Duodenal mucosa (tissue), 2 donors: ENCODE measurements around the gene GARIN3.

Experiments used
- H3K27ac ChIP-seq: one replicate; pipeline ENCODE4 v1.7.0; 2013; ENCODE audit warnings: low read depth, low read length
- H3K27me3 ChIP-seq, 2 donors: one replicate each; pipeline ENCODE4 v1.7.0; 2013; ENCODE audit warnings: low read length in 2 of 2, control low read depth in 1 of 2; ENCODE audit not compliant: insufficient read depth in 2 of 2, control insufficient read depth in 1 of 2
- H3K36me3 ChIP-seq, 2 donors: one replicate each; pipeline ENCODE4 v1.7.0; 2013; ENCODE audit warnings: low read length in 2 of 2, control low read depth in 1 of 2; ENCODE audit not compliant: insufficient read depth in 2 of 2, control insufficient read depth in 1 of 2
- H3K4me1 ChIP-seq, 2 donors: one replicate each; pipeline ENCODE4 v1.7.0; 2013; ENCODE audit warnings: low read length in 2 of 2, control low read depth in 1 of 2; ENCODE audit not compliant: insufficient read depth in 2 of 2, control insufficient read depth in 1 of 2
- H3K4me3 ChIP-seq, 2 donors: one replicate each; pipeline ENCODE4 v1.7.0; 2013; ENCODE audit warnings: low read length in 2 of 2, low read depth in 1 of 2
- H3K9ac ChIP-seq, 2 donors: one replicate each; pipeline ENCODE4 v1.7.0; 2013; ENCODE audit warnings: low read length in 2 of 2, low read depth in 1 of 2
- H3K9me3 ChIP-seq, 2 donors: one replicate each; pipeline ENCODE4 v1.7.0; 2013; ENCODE audit warnings: low read length in 2 of 2, control low read depth in 1 of 2; ENCODE audit not compliant: control insufficient read depth in 1 of 2

The GARIN3 gene

DNA sequence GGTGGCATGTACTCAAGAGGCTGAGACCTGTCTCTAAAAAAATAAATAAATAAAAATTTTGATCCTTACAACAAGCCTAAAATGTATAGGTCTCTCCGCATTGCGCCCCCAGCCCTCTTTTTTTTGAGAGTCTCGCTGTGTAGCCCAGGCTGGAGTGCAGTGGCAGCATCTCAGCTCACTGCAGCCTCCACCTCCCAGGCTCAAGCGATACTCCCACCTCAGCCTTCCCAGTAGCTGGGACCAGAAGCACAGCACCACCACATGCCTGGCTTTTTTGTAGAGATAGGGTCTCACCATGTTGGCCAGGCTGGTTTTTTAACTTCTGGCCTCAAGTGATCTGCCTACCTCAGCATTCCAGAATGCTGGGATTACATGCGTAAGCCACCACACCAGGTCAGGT, 2.2 kb upstream of the GARIN3 start:
- Histone ChIP-seq H3K27ac (no peak overlapping the region), H3K4me3 (no peak overlapping the region), H3K27me3 (no peaks in the 10 kb centered on the region), H3K36me3 (no peaks in the 10 kb centered on the region), H3K4me1 (peaks cover 0 to 3% of the 10 kb centered on the region in 2 donors), H3K9me3 (no peaks in the 10 kb centered on the region), H3K9ac (no peak overlapping the region)

DNA sequence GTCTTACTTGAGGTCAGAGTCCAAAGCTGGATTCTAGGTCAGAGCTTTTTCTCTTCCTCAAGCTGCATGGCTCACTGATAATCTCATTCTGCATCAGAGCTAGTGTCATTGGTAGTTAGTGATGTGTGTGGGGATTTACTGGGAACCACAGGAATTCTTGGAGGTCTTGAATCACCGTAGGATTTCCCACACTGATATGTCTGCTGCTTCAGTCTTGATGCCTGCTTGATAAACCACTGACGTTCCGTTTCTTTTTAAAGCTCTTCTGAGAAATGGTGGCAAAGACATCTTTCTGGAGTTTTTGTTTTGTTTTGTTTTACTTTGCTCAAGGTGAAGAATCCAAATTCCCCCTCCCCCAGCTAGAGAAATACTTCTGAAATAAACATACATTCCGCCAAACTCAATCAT, 1.2 kb upstream of the GARIN3 start:
- H3K4me3 ChIP-seq, result no peak overlapping the region
- H3K36me3 ChIP-seq, result no peaks in the 10 kb centered on the region
- no peaks in the 10 kb centered on the region for H3K27me3 ChIP-seq
- no peaks in the 10 kb centered on the region for H3K4me1 ChIP-seq
- H3K9me3 ChIP-seq, result no peaks in the 10 kb centered on the region
- H3K9ac ChIP-seq, result no peak overlapping the region
- H3K27ac ChIP-seq, result no peak overlapping the region

DNA sequence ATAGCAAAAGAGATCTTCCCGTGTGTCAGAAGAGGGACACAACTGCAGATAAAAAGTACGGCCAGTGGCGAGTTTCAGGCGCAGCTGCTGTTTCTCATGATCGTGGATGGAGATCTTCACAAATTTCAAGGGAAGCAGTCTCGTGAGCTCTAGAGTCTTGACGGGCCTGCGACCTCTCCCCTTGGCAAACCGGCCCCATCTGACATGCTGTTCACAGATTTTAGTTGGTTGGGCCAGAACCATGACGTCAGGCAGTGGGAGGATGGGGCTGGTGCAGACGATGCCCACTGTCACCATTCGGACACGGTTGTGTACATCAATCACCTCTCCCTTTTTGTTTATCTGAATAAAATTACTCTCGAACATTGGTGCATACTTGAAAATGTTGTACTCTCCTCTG, 396 bp downstream of the GARIN3 start:
- Histone ChIP-seq H3K27me3 (no peaks in the 10 kb centered on the region), H3K4me3 (no peak overlapping the region), H3K9me3 (no peaks in the 10 kb centered on the region), H3K9ac (no peak overlapping the region), H3K27ac (no peak overlapping the region), H3K4me1 (no peaks in the 10 kb centered on the region), H3K36me3 (no peaks in the 10 kb centered on the region)

DNA sequence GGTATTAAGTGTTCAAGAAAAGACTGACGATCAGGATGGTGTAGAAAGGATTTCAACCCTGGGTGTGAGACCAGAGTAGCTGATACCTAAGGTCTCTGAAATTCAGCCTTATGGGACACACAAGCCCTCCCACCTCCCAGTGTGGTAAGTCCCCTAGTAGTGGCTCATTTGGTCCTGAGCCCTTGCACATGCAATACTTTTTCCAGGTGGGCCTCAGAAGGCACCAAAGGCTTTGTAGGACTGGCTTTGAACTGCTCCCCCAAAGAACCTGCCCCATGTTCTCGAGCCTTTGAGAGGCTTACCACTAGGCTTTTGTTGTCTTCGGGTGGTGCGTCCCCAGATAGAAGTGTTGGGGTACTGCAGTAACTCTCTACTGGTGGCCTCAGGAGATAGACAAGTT, 803 bp downstream of the GARIN3 start:
- H3K9ac ChIP-seq, result no peak overlapping the region
- H3K4me3 ChIP-seq, result no peak overlapping the region
- no peaks in the 10 kb centered on the region for H3K9me3 ChIP-seq
- H3K4me1 ChIP-seq, result no peaks in the 10 kb centered on the region
- no peaks in the 10 kb centered on the region for H3K36me3 ChIP-seq
- H3K27ac ChIP-seq, result no peak overlapping the region
- H3K27me3 ChIP-seq, result no peaks in the 10 kb centered on the region

DNA sequence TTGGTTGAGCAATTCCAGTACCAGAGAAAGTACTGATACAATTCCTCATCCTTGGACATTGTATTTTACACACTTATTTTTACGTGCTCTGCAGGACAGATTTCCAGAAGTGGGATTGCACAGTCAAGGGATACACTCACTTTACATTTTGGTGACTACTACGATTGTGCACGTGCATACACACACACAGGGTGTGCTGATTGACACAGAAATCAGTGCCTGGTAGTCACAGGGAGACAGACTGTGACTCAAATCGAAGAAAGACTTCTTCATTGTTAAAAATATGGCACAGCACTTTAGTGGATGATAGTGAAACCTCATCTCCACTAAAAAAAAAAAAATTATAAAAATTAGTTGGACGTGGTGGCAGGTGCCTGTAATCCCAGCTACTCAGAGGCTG, 1.5 kb downstream of the GARIN3 start:
- H3K4me3 ChIP-seq, result no peak overlapping the region
- H3K9ac ChIP-seq, result no peak overlapping the region
- H3K27ac ChIP-seq, result no peak overlapping the region

GRCh38 chr5:157162919-157163510, 3.0 kb downstream of the GARIN3 start:
- Histone ChIP-seq H3K4me1 (no peaks in the 10 kb centered on the region), H3K9ac (no peak overlapping the region), H3K9me3 (no peaks in the 10 kb centered on the region), H3K4me3 (no peak overlapping the region), H3K36me3 (no peaks in the 10 kb centered on the region), H3K27me3 (no peaks in the 10 kb centered on the region), H3K27ac (no peak overlapping the region)

More for the DNA sequence above, 1.5 kb downstream of the GARIN3 start:
- Histone ChIP-seq H3K4me1 (no peaks in the 10 kb centered on the region), H3K27me3 (no peaks in the 10 kb centered on the region), H3K9me3 (no peaks in the 10 kb centered on the region), H3K36me3 (no peaks in the 10 kb centered on the region)

DNA sequence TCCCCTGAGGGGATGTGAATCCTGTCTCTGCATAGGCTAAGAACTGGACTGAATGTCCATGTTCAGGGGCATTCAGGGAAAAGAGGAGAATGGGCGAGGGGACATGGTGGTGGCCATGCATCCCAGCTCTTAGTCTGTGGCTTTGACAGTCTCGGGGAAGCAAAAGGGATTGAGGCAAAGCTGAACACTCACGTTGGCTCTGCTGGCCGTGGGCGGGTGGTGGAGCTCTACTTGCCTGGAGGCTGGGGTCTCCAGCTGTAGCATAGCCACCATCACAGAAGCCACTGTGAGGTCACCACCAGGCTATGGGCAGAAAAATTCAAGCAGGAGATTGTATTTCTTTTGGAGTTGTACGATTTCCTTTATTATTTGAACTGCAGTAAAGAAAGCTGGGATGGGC, 4.1 kb downstream of the GARIN3 start:
- Histone ChIP-seq H3K27ac (no peak overlapping the region), H3K4me1 (peaks cover 0 to 3% of the 10 kb centered on the region in 2 donors), H3K9me3 (no peaks in the 10 kb centered on the region), H3K4me3 (no peak overlapping the region), H3K36me3 (no peaks in the 10 kb centered on the region), H3K9ac (no peak overlapping the region), H3K27me3 (no peaks in the 10 kb centered on the region)

DNA sequence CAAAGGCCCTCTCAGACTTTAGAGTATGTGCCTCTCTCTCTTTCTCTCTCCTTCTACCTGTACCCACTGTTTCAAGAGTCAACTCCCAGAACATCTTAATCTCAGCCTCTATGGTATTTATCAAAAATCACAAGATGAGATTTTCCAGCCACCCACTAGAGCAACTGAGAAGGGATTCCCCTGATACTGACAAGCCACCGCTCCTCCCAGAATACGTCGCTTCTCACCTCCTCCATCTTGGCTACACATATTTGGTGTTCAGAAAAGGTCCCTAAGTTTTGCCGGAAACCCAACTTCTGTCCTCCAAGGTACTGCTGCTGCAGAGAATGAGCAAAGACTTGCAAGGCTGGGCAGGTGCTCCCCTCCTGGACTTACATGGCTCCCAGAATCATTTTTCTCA, 6.1 kb downstream of the GARIN3 start:
- no peaks in the 10 kb centered on the region for H3K27me3 ChIP-seq
- H3K4me3 ChIP-seq, result no peak overlapping the region
- H3K4me1 ChIP-seq, result peaks cover 0 to 3% of the 10 kb centered on the region in 2 donors
- H3K36me3 ChIP-seq, result no peaks in the 10 kb centered on the region
- no peak overlapping the region for H3K27ac ChIP-seq
- H3K9ac ChIP-seq, result no peak overlapping the region
- no peaks in the 10 kb centered on the region for H3K9me3 ChIP-seq

DNA sequence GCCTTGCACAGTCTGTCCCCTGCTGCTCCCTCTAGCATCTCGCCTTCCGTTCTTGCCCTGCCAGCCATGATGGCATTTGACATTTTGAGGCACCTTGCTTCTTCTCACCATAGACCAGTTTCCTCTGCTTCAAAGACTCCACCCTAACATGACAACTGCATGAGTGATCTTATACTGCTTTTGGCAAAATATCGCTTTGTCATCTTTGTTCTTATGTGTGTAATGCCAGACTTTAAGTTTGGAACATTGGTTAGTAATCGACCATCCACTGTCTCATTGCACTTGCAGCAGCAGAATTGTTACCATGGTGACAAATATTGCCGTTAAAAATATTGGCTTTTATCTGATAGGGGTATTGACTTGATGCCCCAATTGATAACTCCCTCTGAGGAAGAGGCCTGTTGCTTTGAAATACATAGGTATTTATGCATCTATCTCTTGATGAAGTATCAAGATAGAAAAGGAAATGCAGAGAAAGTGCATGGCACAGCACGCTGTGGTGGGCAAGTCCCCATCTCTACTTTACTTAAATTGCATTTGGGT, 6.8 kb downstream of the GARIN3 start:
- Histone ChIP-seq H3K4me3 (no peak overlapping the region), H3K4me1 (peaks cover 0 to 3% of the 10 kb centered on the region in 2 donors), H3K27me3 (no peaks in the 10 kb centered on the region), H3K9ac (no peak overlapping the region), H3K27ac (no peak overlapping the region), H3K36me3 (no peaks in the 10 kb centered on the region), H3K9me3 (no peaks in the 10 kb centered on the region)

- Histone ChIP-seq H3K27ac (no peak overlapping the region), H3K36me3 (no peaks in the 10 kb centered on the region), H3K4me3 (no peak overlapping the region), H3K27me3 (no peaks in the 10 kb centered on the region), H3K9ac (no peak overlapping the region), H3K4me1 (peaks cover 0 to 3% of the 10 kb centered on the region in 2 donors), H3K9me3 (no peaks in the 10 kb centered on the region)
Measured at GRCh38 chr5:157157293-157157891, 8.7 kb downstream of the GARIN3 start.
